B cell (primary cell): ENCODE data around the gene SRA1. TPM values are rescaled to one million over a fixed set of nuclear protein-coding genes. Genes with fewer than 3 reads are reported as not detected.

Source experiments
- ATAC-seq: fragments of 200-7000 bp; cut with Tn5 transposase; one replicate; pipeline ENCODE4 v1.10.0; 2021; ENCODE audit warnings: low read depth, mild to moderate bottlenecking, moderate number of reproducible peaks, moderate library complexity
- CTCF ChIA-PET: fragments of 350-600 bp; sonication (Branson Sonifier 250); formaldehyde crosslinking; loops from one replicate; lab custom pipeline; 2021; ENCODE audit warnings: antibody characterized with exemption, inconsistent platforms; lab: Charles Lee
- POLR2A ChIA-PET: fragments of 350-600 bp; sonication (Branson Sonifier 250); formaldehyde crosslinking; loops from one replicate; lab custom pipeline; 2021; ENCODE audit warnings: antibody characterized with exemption; lab: Charles Lee
- DNase-seq: peaks from one replicate; pipeline ENCODE4 v3.0.0; 2013
- H2AFZ ChIP-seq: 2 replicates; pipeline ENCODE4 v1.6.1; 2012; ENCODE audit warnings: mild to moderate bottlenecking, low read depth, low read length; ENCODE audit not compliant: insufficient read depth, poor library complexity, severe bottlenecking
- H3K27ac ChIP-seq, 2 donors: 1 replicate in 1 of 2; 2 replicates in 1 of 2; pipeline ENCODE4 v1.5.1; 2012 to 2013; ENCODE audit warnings: low read length in 2 of 2, mild to moderate bottlenecking in 2 of 2, moderate library complexity in 1 of 2
- H3K27me3 ChIP-seq, 4 experiments: fragments of 200-600 bp in 1 of 4; sonication (generic) in 1 of 4; replicated peaks in 1 of 4; 1 replicate in 2 of 4; 2 replicates in 2 of 4; pipeline versions ENCODE4 v1.6.1 to v1.7.0; 2013 to 2016; ENCODE audit warnings: low read length in 3 of 4, mild to moderate bottlenecking in 2 of 4, mixed read lengths in 1 of 4, moderate library complexity in 1 of 4; ENCODE audit not compliant: insufficient read depth in 4 of 4, control insufficient read depth in 3 of 4; ENCODE audit errors: control extremely low read depth in 1 of 4
- H3K36me3 ChIP-seq, 2 experiments: replicated peaks in 1 of 2; 1 replicate in 1 of 2; 2 replicates in 1 of 2; pipeline versions ENCODE4 v1.6.1 to v1.7.1; 2013; ENCODE audit warnings: low read length in 1 of 2; ENCODE audit not compliant: insufficient read depth in 2 of 2, control insufficient read depth in 1 of 2; ENCODE audit errors: control extremely low read depth in 1 of 2, extremely low read depth in 1 of 2
- H3K4me1 ChIP-seq, 2 donors: fragments of 200-600 bp in 1 of 2; sonication (generic) in 1 of 2; 1 replicate in 1 of 2; 2 replicates in 1 of 2; pipeline versions ENCODE4 v1.5.1 to v1.6.1; 2013 to 2017; ENCODE audit warnings: low read length in 2 of 2; ENCODE audit not compliant: control insufficient read depth in 2 of 2, insufficient read depth in 2 of 2
- H3K4me2 ChIP-seq: replicated peaks from 2 replicates; pipeline ENCODE3; 2012; ENCODE audit warnings: mild to moderate bottlenecking, low read depth, low read length; ENCODE audit not compliant: poor library complexity, severe bottlenecking
- H3K4me3 ChIP-seq, 5 experiments: fragments of 200-600 bp in 1 of 5; sonication (generic) in 1 of 5; 1 replicate in 3 of 5; 2 replicates in 2 of 5; pipeline versions ENCODE4 v1.5.1 to v1.7.0; 2011 to 2016; ENCODE audit warnings: low read length in 4 of 5, mild to moderate bottlenecking in 4 of 5, low read depth in 2 of 5, control low read depth in 1 of 5, moderate library complexity in 1 of 5; ENCODE audit not compliant: insufficient read depth in 1 of 5; ENCODE audit errors: control extremely low read depth in 1 of 5, extremely low read depth in 1 of 5
- H3K79me2 ChIP-seq: fragments of 200-600 bp; sonication (generic); one replicate; pipeline ENCODE4 v1.6.0; 2016; ENCODE audit warnings: low read length; ENCODE audit not compliant: control insufficient read depth, insufficient read depth
- H3K9ac ChIP-seq: fragments of 200-600 bp; sonication (generic); 2 replicates; pipeline ENCODE4 v1.6.1; 2017; ENCODE audit warnings: mild to moderate bottlenecking, low read length, moderate library complexity
- H3K9me3 ChIP-seq, 3 donors: one replicate each; pipeline versions ENCODE4 v1.6.1 to v1.7.1; 2013; ENCODE audit warnings: low read length in 2 of 3; ENCODE audit not compliant: control insufficient read depth in 2 of 3, insufficient read depth in 1 of 3; ENCODE audit errors: control extremely low read depth in 1 of 3
- H4K20me1 ChIP-seq: 2 replicates; pipeline ENCODE4 v1.6.0; 2012; ENCODE audit warnings: mild to moderate bottlenecking, low read length; ENCODE audit not compliant: insufficient read depth, control insufficient read depth, poor library complexity, severe bottlenecking
- H3K27ac Mint-ChIP-seq: one replicate; pipeline ENCODE4 v1.8.0; 2021; ENCODE audit warnings: mixed read lengths
- H3K27me3 Mint-ChIP-seq: one replicate; pipeline ENCODE4 v1.8.0; 2021; ENCODE audit warnings: mixed read lengths
- H3K4me1 Mint-ChIP-seq: one replicate; pipeline ENCODE4 v1.8.0; 2021; ENCODE audit warnings: mixed read lengths
- H3K4me3 Mint-ChIP-seq: one replicate; pipeline ENCODE4 v1.8.0; 2021; ENCODE audit warnings: mixed read lengths
- H3K9me3 Mint-ChIP-seq: one replicate; pipeline ENCODE4 v1.8.0; 2022; ENCODE audit warnings: mixed read lengths; ENCODE audit not compliant: insufficient read depth
- CTCF ChIP-seq: fragments of 200-600 bp; IDR thresholded peaks from one replicate; pipeline ENCODE4 v1.8.0; 2022; ENCODE audit warnings: antibody characterized with exemption, mild to moderate bottlenecking
- EZH2 ChIP-seq: IDR thresholded peaks from 2 replicates; pipeline ENCODE4 v1.6.1; 2012; ENCODE audit warnings: borderline replicate concordance, low read depth, mild to moderate bottlenecking, moderate library complexity, low read length; ENCODE audit not compliant: insufficient read depth, poor library complexity, severe bottlenecking
- WGBS: methylation state at CpG from one replicate; pipeline ENCODE4 v1.1.5; 2013; ENCODE audit warnings: missing lambda C conversion rate; ENCODE audit not compliant: insufficient coverage; 5-methylcytosine and 5-hydroxymethylcytosine counted together
- intact Hi-C: fragments of 100-400 bp; cut with micrococcal nuclease; formaldehyde crosslinking; loops from one replicate; pipeline ENCODE4 v1.10.0; 2022
- polyA plus RNA-seq: library from polyadenylated mRNA; depleted of rRNA; stranded (reverse); fragments of >200 nt; gene quantifications from 2 replicates; pipeline ENCODE4 v1.2.3, GENCODE V29; 2012
- total RNA-seq, 2 donors: library from RNA; stranded (reverse); fragments of 120-200 nt in 1 of 2; gene quantifications; 1 replicate in 1 of 2; 2 replicates in 1 of 2; pipeline versions ENCODE4 v1.2.3 to v1.2.4, GENCODE V29; 2013 to 2022

Gene SRA1
- total and polyA plus RNA-seq, 2 donors (not counting 1 experiment from before 2014, with no cell fraction given), result 23.2 to 25.6 TPM

DNA sequence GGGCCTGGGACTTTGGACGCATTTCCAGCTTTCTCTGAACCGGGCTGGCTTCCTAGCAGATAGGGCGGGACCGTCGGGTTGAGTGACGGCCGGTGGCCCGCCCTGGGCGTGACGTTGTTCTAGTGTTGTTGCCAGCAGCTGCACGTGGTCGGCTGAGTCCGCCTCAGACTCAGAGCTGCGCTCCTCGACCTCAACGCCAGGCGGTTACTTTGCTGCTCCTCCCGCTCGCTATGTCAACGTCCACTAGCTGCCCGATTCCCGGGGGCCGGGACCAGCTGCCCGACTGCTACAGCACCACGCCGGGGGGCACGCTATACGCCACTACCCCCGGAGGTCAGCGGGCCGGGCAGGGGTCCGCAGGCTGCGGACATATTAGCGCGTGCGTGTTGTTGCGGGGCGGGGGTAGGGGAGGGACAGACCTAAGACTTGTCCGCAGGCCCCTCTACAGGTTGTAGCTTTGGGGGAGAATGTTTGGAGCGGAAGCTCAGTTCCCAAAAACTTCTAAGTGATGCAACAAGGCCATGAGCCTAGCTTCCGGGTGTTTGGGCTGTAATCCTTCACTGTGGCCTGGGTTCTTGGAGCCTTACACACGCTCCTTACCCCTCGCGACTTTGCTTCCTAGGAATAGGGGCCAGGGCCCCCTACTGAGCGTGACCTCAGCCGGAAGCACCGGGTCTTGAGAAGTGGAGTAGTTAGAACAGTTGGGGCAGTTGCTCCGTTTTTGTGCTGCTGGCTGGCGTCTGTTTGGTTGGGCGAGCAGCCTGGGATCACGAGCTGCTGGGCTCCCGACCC lies 9.6 kb downstream of the SRA1 start, which contains the start of gene EIF4EBP3:
Gene EIF4EBP3, plus strand, starts transcription at position 155 of the 792 bp plus-strand sequence. Its CDS starts 76 bp downstream, at position 231.
- peak within 1 kb of the TSS; percentile 35 to 93 (median 79) for H3K4me3 ChIP-seq
- peak within 1 kb of the TSS; percentile 82 for H2AFZ ChIP-seq
- peaks cover 10 to 30% of the 10 kb centered on the region in 2 donors for H3K4me1 ChIP-seq
- peak within 1 kb of the TSS; percentile 81 to 85 for H3K27ac ChIP-seq
- peaks cover 4% of the 10 kb centered on the region for H3K79me2 ChIP-seq
- CTCF ChIA-PET, result interaction anchor here (0.8 to 2.3 kb wide), 11 partner anchors 9 to 175 kb away, joined by 3 to 18 read pairs (median 4); partner anchors contain the start of genes APBB3, HARS1, HARS2 and IK
- no peaks in the 10 kb centered on the region for H3K9me3 Mint-ChIP-seq
- POLR2A ChIA-PET, result interaction anchor here (0.5 to 2.9 kb wide), 11 partner anchors 10 to 433 kb away, joined by 3 to 35 read pairs (median 4); partner anchors contain the start of genes ANKHD1, APBB3, CD14 and HARS1
- ATAC-seq, result peak; percentile 97
- peaks cover 0 to 34% of the 10 kb centered on the region in 2 experiments for H3K36me3 ChIP-seq
- 4% methylated on average over 49 of the region's 52 CpGs for WGBS
- H3K27me3 ChIP-seq, result no peaks in the 10 kb centered on the region
- H3K27ac Mint-ChIP-seq, result peak within 1 kb of the TSS; percentile 94
- no peaks in the 10 kb centered on the region for H3K9me3 ChIP-seq
- peaks cover 30% of the 10 kb centered on the region for H3K4me1 Mint-ChIP-seq
- TF ChIP-seq EZH2 (no peak), CTCF (peak; percentile 77)
- no peaks in the 10 kb centered on the region for H4K20me1 ChIP-seq
- H3K4me2 ChIP-seq, result peak within 1 kb of the TSS; percentile 93
- DNase-seq, result peak; percentile 91
- intact Hi-C loops, result loop anchor here (1.0 to 5.0 kb wide), 6 partner anchors 10 to 155 kb away; partner anchors contain the start of genes ANKHD1, APBB3, IK and NDUFA2
- H3K9ac ChIP-seq, result peak within 1 kb of the TSS; percentile 85
- H3K27me3 Mint-ChIP-seq, result no peaks in the 10 kb centered on the region
- peak within 1 kb of the TSS; percentile 94 for H3K4me3 Mint-ChIP-seq
